ENCODE data around the gene PA2G4. TPM values are rescaled to one million over a fixed set of nuclear protein-coding genes. Genes with fewer than 3 reads are reported as not detected.

Gene PA2G4
- total RNA-seq, 2 experiments from 2014 or later = 316 to 323 TPM

DNA sequence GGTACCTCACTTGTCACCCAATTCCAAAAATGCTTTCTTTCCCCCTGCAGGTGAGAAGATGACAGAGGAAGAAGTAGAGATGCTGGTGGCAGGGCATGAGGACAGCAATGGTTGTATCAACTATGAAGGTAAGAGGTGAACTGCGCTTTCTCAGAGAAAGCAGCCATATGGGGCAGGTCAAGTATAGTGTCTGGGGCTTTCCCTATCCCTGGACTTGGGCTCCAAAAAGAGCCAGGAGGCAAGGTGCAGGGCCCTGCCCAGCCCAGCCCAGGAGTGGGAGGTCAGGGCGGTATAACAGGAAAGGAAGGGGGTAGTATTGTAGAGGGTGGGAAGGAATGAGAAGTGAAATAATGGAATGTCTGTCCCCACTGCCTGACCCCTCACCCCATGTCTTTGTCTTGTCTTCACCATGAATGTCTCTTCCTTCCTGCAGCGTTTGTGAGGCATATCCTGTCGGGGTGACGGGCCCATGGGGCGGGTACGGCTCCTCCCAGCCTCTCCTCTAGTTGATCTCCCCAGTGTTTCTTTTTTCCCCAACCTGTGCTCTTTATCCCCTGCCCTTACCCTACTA is 55.9 kb downstream of the PA2G4 start:
- Mint-ChIP-seq H3K36me3 (ENCODE audit: low read depth) (peaks cover 77% of the 10 kb centered on the region), H3K4me3 (peak overlapping the region; percentile 90), H3K27me3 (ENCODE audit: low read depth) (no peaks in the 10 kb centered on the region), H3K9me3 (ENCODE audit: insufficient read depth) (no peaks in the 10 kb centered on the region), H3K4me1 (ENCODE audit: low read depth) (peaks cover 46% of the 10 kb centered on the region), H3K27ac (peak overlapping the region; percentile 96)
- CTCF ChIA-PET = interaction anchor here (1.6 to 8.3 kb wide), 4 partner anchors 29 to 75 kb away, joined by 3 to 74 read pairs (median 35); partner anchors contain the start of genes ESYT1, SMARCC2 and ZC3H10
- peak; percentile 83 for DNase-seq
- ATAC-seq = peak; percentile 42
- POLR2A ChIA-PET = interaction anchor here (0.8 to 6.6 kb wide), 12 partner anchors 8 to 140 kb away, joined by 3 to 77 read pairs (median 10); partner anchors contain the start of genes CS, ESYT1, PA2G4 and SMARCC2

DNA sequence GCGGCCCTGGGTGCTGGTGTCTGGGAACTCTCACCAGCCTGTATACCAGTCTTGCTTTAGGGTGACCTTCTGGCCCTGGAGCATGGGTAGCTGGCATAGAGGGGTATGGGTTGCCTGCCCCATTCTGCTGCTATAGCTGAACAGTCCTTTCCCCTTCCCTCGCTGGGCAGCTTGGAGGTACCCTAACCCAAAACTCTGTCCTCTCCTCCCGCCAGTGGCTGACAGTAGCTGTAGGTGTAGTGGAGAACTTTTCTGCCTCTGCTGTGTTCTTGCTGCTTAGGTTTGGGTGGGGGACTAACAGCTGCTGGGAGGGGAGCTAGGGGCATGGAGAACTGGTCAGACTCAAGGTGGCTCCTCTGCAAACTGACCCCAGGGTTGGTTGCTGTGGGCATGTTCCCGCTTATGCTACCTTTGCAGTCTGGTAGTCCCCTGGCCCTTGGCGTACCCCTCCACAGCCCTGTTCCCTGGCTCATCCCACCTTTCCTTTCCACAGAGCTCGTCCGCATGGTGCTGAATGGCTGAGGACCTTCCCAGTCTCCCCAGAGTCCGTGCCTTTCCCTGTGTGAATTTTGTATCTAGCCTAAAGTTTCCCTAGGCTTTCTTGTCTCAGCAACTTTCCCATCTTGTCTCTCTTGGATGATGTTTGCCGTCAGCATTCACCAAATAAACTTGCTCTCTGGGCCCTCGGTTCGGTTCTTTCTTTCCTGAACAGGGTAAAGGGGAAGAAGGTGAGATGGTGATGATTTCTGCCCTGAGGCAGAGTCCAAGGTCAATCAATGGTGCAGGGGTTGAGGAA is 56.7 kb downstream of the PA2G4 start:
- Mint-ChIP-seq H3K36me3 (ENCODE audit: low read depth) (peaks cover 78% of the 10 kb centered on the region), H3K4me3 (peak overlapping the region; percentile 90), H3K9me3 (ENCODE audit: insufficient read depth) (no peaks in the 10 kb centered on the region), H3K4me1 (ENCODE audit: low read depth) (peaks cover 39% of the 10 kb centered on the region), H3K27ac (peak overlapping the region; percentile 96), H3K27me3 (ENCODE audit: low read depth) (no peaks in the 10 kb centered on the region)
- ChIA-PET CTCF (interaction anchor here (1.6 to 8.3 kb wide), 3 partner anchors 28 to 76 kb away, joined by 3 to 74 read pairs (median 50); partner anchors contain the start of genes ESYT1 and SMARCC2), POLR2A (interaction anchor here (1.5 to 6.6 kb wide), 9 partner anchors 9 to 43 kb away, joined by 6 to 77 read pairs (median 12); partner anchors contain the start of genes ESYT1, SMARCC2 and ZC3H10)
- DNase-seq (no peak), ATAC-seq (no peak)

DNA sequence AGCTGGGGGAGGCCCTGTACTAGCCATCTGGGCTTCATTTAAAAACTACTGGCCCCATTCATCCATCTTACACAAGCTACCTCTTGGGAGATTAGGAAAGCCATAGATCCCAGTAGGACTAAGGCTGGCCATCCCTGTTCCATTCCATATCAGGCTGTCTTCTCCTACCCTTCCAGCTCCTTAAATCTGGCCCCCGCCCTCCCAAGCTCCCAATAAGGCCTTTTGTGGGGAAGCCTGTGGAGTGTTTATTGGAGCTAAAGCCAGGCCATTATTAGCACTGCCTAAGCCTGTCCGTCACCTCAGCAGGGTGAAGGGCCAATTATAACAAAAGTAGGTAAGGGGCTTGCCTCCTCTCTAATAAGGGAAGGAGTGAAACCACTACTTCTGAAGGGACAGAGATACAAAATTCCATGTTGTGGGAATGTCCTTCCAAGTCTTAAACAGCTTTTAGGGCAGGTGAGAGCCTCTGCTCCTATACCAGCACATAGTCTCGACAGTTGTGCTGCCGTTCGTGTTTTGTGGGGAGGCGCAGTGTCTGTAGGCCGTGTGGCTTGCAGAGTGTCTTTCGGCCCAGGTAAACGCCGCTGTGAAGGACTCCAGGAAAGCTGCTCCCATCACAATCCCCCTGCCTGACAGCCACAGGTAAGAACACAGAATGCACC is 57.5 kb downstream of the PA2G4 start:
- no peak for DNase-seq
- peaks cover 39% of the 10 kb centered on the region for H3K4me1 Mint-ChIP-seq (ENCODE audit: low read depth)
- peak overlapping the region; percentile 90 for H3K4me3 Mint-ChIP-seq
- peaks cover 78% of the 10 kb centered on the region for H3K36me3 Mint-ChIP-seq (ENCODE audit: low read depth)
- peak overlapping the region; percentile 96 for H3K27ac Mint-ChIP-seq
- POLR2A ChIA-PET = interaction anchor here (0.6 to 6.6 kb wide), 12 partner anchors 10 to 66 kb away, joined by 3 to 77 read pairs (median 10); partner anchors contain the start of genes ESYT1, SMARCC2 and ZC3H10
- no peaks in the 10 kb centered on the region for H3K27me3 Mint-ChIP-seq (ENCODE audit: low read depth)
- no peaks in the 10 kb centered on the region for H3K9me3 Mint-ChIP-seq (ENCODE audit: insufficient read depth)
- no peak for ATAC-seq
- CTCF ChIA-PET = interaction anchor here (1.6 to 8.3 kb wide), 3 partner anchors 27 to 76 kb away, joined by 3 to 74 read pairs (median 50); partner anchors contain the start of genes ESYT1 and SMARCC2

DNA sequence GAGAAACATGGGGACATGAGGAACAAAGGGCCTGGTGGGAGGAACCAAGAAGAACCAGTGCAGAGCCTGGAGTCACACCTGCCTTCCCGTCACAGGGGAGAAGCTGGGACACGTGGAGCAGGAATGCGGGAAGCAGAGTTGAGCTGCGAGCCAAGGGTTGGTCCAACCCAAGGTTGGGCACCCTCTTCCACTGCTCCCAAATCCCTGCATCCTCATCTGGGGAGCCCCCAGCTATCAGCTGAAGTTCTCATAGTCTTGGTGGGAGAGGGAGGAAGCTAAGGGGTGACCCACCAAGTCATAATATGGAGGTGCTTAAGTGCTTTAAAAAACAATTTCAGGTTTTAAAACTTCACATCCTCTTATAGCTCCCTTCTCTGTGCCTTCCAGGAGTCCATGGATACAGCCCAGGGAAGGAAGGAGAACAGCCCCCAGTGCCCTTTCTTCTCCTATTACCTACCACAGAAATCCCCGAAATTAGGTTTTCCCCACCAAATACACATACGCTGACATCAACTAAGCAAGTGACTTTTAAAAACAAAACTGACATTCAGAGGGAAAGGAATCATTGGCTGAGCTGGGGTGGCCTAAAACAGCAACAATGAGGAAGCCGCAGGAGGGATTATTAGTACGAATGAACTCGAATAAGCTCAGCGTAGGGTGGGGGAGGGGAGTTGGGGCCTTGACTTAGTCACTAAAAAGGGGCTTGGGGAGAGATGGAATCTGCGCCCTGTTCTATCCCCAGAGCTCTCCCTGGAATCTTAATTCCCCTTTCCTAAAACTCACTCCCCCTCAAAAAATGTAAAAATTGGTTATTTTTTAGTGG is 58.3 kb downstream of the PA2G4 start:
- POLR2A ChIA-PET = interaction anchor here (0.6 to 6.6 kb wide), 11 partner anchors 9 to 67 kb away, joined by 3 to 77 read pairs (median 8); partner anchors contain the start of genes ESYT1, MYL6B, SMARCC2 and ZC3H10

More for the DNA sequence above, 58.3 kb downstream of the PA2G4 start:
- H3K9me3 Mint-ChIP-seq (ENCODE audit: insufficient read depth) = no peaks in the 10 kb centered on the region
- ATAC-seq (no peak), DNase-seq (no peak)
- CTCF ChIA-PET = interaction anchor here (1.2 to 8.3 kb wide), 3 partner anchors 26 to 59 kb away, joined by 4 to 74 read pairs (median 50); partner anchors contain the start of genes ESYT1, RNF41 and SMARCC2
- H3K4me3 Mint-ChIP-seq = no peak overlapping the region
- peak overlapping the region; percentile 43 for H3K27ac Mint-ChIP-seq
- peaks cover 32% of the 10 kb centered on the region for H3K4me1 Mint-ChIP-seq (ENCODE audit: low read depth)
- H3K27me3 Mint-ChIP-seq (ENCODE audit: low read depth) = no peaks in the 10 kb centered on the region
- H3K36me3 Mint-ChIP-seq (ENCODE audit: low read depth) = peaks cover 77% of the 10 kb centered on the region

Other genes with a start within 250 kb of the PA2G4 start
- 10 to 100 TPM; 51.6 to 52.2 TPM for gene PYM1, start 176.7 kb upstream of the PA2G4 start, total RNA-seq
- 100 to 1,000 TPM; 541 to 575 TPM for gene DGKA, start 173.4 kb upstream of the PA2G4 start, total RNA-seq
- gene PMEL, start 138.5 kb upstream of the PA2G4 start, total RNA-seq = under 1 TPM; 0.10 to 0.55 TPM
- 100 to 1,000 TPM; 128 to 130 TPM for gene CDK2, start 137.7 kb upstream of the PA2G4 start, total RNA-seq
- 10 to 100 TPM; 51.9 to 52.9 TPM for gene RAB5B, start 130.5 kb upstream of the PA2G4 start, total RNA-seq
- gene SUOX, start 107.3 kb upstream of the PA2G4 start, total RNA-seq = 1 to 10 TPM; 5.8 to 6.8 TPM
- 10 to 100 TPM; 19.9 to 20.7 TPM for gene IKZF4, start 83.5 kb upstream of the PA2G4 start, total RNA-seq
- 10 to 100 TPM; 25.2 to 27.2 TPM for gene RPS26, start 62.6 kb upstream of the PA2G4 start, total RNA-seq
- gene ERBB3, start 24.4 kb upstream of the PA2G4 start, total RNA-seq = 1 to 10 TPM; 5.4 to 5.9 TPM
- gene RPL41, start 12.1 kb downstream of the PA2G4 start, total RNA-seq = 1,000 to 10,000 TPM; 3,845 to 4,046 TPM
- 10 to 100 TPM in 1 of 2 experiments, 1 to 10 TPM in 1; 9.1 to 10.6 TPM for gene ZC3H10, start 13.7 kb downstream of the PA2G4 start, total RNA-seq
- 100 to 1,000 TPM; 317 to 333 TPM for gene ESYT1, start 23.7 kb downstream of the PA2G4 start, total RNA-seq
- gene MYL6B, start 48.0 kb downstream of the PA2G4 start, total RNA-seq = 10 to 100 TPM; 60.0 to 60.7 TPM
- 1,000 to 10,000 TPM; 1,527 to 1,542 TPM for gene MYL6, start 53.8 kb downstream of the PA2G4 start, total RNA-seq
- 100 to 1,000 TPM; 144 to 154 TPM for gene SMARCC2, start 84.9 kb downstream of the PA2G4 start, total RNA-seq
- gene RNF41, start 117.4 kb downstream of the PA2G4 start, total RNA-seq = 10 to 100 TPM; 27.9 to 32.9 TPM
- gene NABP2, start 119.8 kb downstream of the PA2G4 start, total RNA-seq = 10 to 100 TPM; 64.3 to 69.5 TPM
- under 1 TPM in 1 of 2 experiments, not detected in 1; 0.52 TPM for gene SLC39A5, start 125.5 kb downstream of the PA2G4 start, total RNA-seq
- 10 to 100 TPM; 54.5 to 55.0 TPM for gene ANKRD52, start 153.8 kb downstream of the PA2G4 start, total RNA-seq
- 10 to 100 TPM; 19.6 to 19.7 TPM for gene COQ10A, start 162.4 kb downstream of the PA2G4 start, total RNA-seq
- gene CS, start 195.8 kb downstream of the PA2G4 start, total RNA-seq = 100 to 1,000 TPM; 218 to 228 TPM
- 100 to 1,000 TPM; 112 to 113 TPM for gene CNPY2, start 211.4 kb downstream of the PA2G4 start, total RNA-seq
- gene PAN2, start 229.4 kb downstream of the PA2G4 start, total RNA-seq = 10 to 100 TPM; 61.8 to 63.7 TPM
- gene IL23A, start 234.3 kb downstream of the PA2G4 start, total RNA-seq = 1 to 10 TPM; 3.5 to 3.7 TPM

All from activated CD8-positive, alpha-beta T cell treated with anti-CD3 and anti-CD28 coated beads, Interleukin-2, amount 10 ng/mL, durations not matched to agents 7 days and 5 days (primary cell).